ENCODE results near the gene UBE2E1.

The UBE2E1 gene

GRCh38 chr3:23796518-23796917 is 9.2 kb upstream of the UBE2E1 start:
- no peak for FAIRE-seq

GRCh38 chr3:23797491-23797890 is 8.3 kb upstream of the UBE2E1 start:
- no peak for FAIRE-seq

GRCh38 chr3:23798456-23798855 is 7.3 kb upstream of the UBE2E1 start:
- FAIRE-seq: no peak

- no peak for FAIRE-seq
Observed at GRCh38 chr3:23798876-23799275, 6.9 kb upstream of the UBE2E1 start.

GRCh38 chr3:23800731-23801130 is 5.0 kb upstream of the UBE2E1 start:
- no peak for FAIRE-seq

- FAIRE-seq: no peak
Observed at GRCh38 chr3:23804441-23805209, 1.1 kb upstream of the UBE2E1 start.

- FAIRE-seq: no peak
Observed at GRCh38 chr3:23805210-23805632, 534 bp upstream of the UBE2E1 start.

- FAIRE-seq: no peak
Observed at GRCh38 chr3:23806534-23807423, 1.0 kb downstream of the UBE2E1 start.

- FAIRE-seq: no peak
Observed at GRCh38 chr3:23807424-23808015, 1.8 kb downstream of the UBE2E1 start.

GRCh38 chr3:23808525-23808924 is 2.8 kb downstream of the UBE2E1 start:
- no peak for FAIRE-seq

GRCh38 chr3:23809294-23809693 is 3.5 kb downstream of the UBE2E1 start:
- FAIRE-seq: no peak

GRCh38 chr3:23809840-23810342 is 4.1 kb downstream of the UBE2E1 start:
- FAIRE-seq: no peak

- no peak for FAIRE-seq
Observed at GRCh38 chr3:23810343-23811184, 4.8 kb downstream of the UBE2E1 start.

- no peak for FAIRE-seq
Observed at GRCh38 chr3:23811185-23811527, 5.4 kb downstream of the UBE2E1 start.

GRCh38 chr3:23811919-23812318 is 6.2 kb downstream of the UBE2E1 start:
- FAIRE-seq: no peak

GRCh38 chr3:23815879-23816278 is 10.1 kb downstream of the UBE2E1 start:
- no peak for FAIRE-seq

- no peak for FAIRE-seq
Observed at GRCh38 chr3:23816721-23817120, 11.0 kb downstream of the UBE2E1 start.

- FAIRE-seq: no peak
Observed at GRCh38 chr3:23817508-23818223, 11.9 kb downstream of the UBE2E1 start.

GRCh38 chr3:23819599-23820360 is 14.0 kb downstream of the UBE2E1 start:
- FAIRE-seq: no peak

- no peak for FAIRE-seq
Observed at GRCh38 chr3:23820888-23821287, 15.1 kb downstream of the UBE2E1 start.

- FAIRE-seq: no peak
Observed at GRCh38 chr3:23821858-23822257, 16.1 kb downstream of the UBE2E1 start.

All from TTC549 (cell line).